GM12892 (cell line): ENCODE data around the gene LSR.
"Not testable (repeated sequence)": the region's sequence is repeated elsewhere in the genome, so short reads cannot be mapped to it uniquely, and the experiment has no call there.

Source experiments
- POLR2A ChIP-seq: IDR thresholded peaks from 2 replicates; pipeline ENCODE4 v1.6.1; 2011; ENCODE audit warnings: low read depth, low read length, control low read depth
- POLR2AphosphoS5 ChIP-seq: IDR thresholded peaks from 2 replicates; pipeline ENCODE4 v1.6.1; 2011; ENCODE audit warnings: low read depth, low read length, control low read depth
- TAF1 ChIP-seq: IDR thresholded peaks from 2 replicates; pipeline ENCODE4 v1.6.1; 2011; ENCODE audit warnings: low read depth, mild to moderate bottlenecking, control low read depth, low read length, borderline replicate concordance

DNA sequence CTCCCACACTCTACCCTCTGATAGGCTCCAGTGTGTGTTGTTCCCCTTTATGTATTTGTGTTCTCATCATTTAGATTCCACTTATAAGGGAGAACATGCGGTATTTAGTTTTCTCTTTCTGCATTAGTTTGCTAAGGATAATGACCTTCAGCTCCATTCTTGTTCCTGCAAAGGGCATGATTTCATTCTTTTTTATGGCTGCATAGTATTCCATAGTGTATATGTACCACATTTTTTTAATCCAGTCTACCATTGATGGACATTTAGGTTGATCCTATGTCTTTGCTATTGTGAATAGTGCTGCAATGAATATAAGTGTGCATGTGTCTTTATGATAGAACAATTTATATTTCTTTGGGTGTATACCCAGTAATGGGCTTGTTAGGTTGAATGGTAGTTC lies 9.2 kb upstream of the LSR start:
- TF ChIP-seq POLR2AphosphoS5, POLR2A, TAF1: not testable (repeated sequence)
